HEK293T (cell line): ENCODE measurements around the gene DNAJC9.

Experiments
- ARNT ChIP-seq: fragments of 450-650 bp; IDR thresholded peaks from 2 replicates; pipeline ENCODE4 v1.6.1; 2017; ENCODE audit warnings: mild to moderate bottlenecking
- BHLHE40 ChIP-seq: fragments of 450-650 bp; IDR thresholded peaks from 2 replicates; pipeline ENCODE4 v1.6.1; 2016; ENCODE audit warnings: mild to moderate bottlenecking, moderate library complexity, borderline replicate concordance
- ELF4 ChIP-seq: fragments of 450-650 bp; IDR thresholded peaks from 2 replicates; pipeline ENCODE4 v1.6.1; 2017; ENCODE audit warnings: antibody characterized with exemption
- FOXA1 ChIP-seq: fragments of 450-650 bp; IDR thresholded peaks from 2 replicates; pipeline ENCODE4 v1.6.1; 2016; ENCODE audit warnings: mild to moderate bottlenecking
- FOXM1 ChIP-seq: fragments of 450-650 bp; IDR thresholded peaks from 2 replicates; pipeline ENCODE4 v1.6.1; 2017; ENCODE audit warnings: mild to moderate bottlenecking, borderline replicate concordance
- HDGF ChIP-seq: fragments of 450-650 bp; IDR thresholded peaks from 2 replicates; pipeline ENCODE4 v1.6.1; 2017; ENCODE audit warnings: antibody characterized with exemption, borderline replicate concordance
- L3MBTL2 ChIP-seq: fragments of 450-650 bp; conservative IDR thresholded peaks from 2 replicates; pipeline ENCODE4 v1.6.1; 2016; ENCODE audit warnings: mild to moderate bottlenecking
- NFRKB ChIP-seq: fragments of 450-650 bp; IDR thresholded peaks from 2 replicates; pipeline ENCODE4 v1.6.1; 2016; ENCODE audit warnings: mild to moderate bottlenecking, moderate library complexity
- PKNOX1 ChIP-seq: fragments of 450-650 bp; IDR thresholded peaks from 2 replicates; pipeline ENCODE4 v1.6.1; 2016
- SP1 ChIP-seq: fragments of 450-650 bp; IDR thresholded peaks from 2 replicates; pipeline ENCODE4 v1.6.1; 2017
- SUZ12 ChIP-seq: fragments of 450-650 bp; IDR thresholded peaks from 2 replicates; pipeline ENCODE4 v1.6.1; 2016; ENCODE audit warnings: mild to moderate bottlenecking
- TARDBP ChIP-seq: fragments of 450-650 bp; IDR thresholded peaks from 2 replicates; pipeline ENCODE4 v1.6.1; 2016
- ZNF384 ChIP-seq: fragments of 450-650 bp; IDR thresholded peaks from 2 replicates; pipeline ENCODE4 v1.6.1; 2016

GRCh38 chr10:73225518-73225917 is 21.5 kb downstream of the DNAJC9 start:
- no peak for TF ChIP-seq L3MBTL2
- TF ChIP-seq HDGF, result no peak
- TF ChIP-seq TARDBP, result no peak
- TF ChIP-seq ZNF384, result no peak
- TF ChIP-seq SUZ12, result no peak
- no peak for TF ChIP-seq FOXA1
- TF ChIP-seq FOXM1, result no peak
- no peak for TF ChIP-seq ARNT
- no peak for TF ChIP-seq SP1
- TF ChIP-seq BHLHE40, result no peak
- TF ChIP-seq NFRKB, result no peak
- no peak for TF ChIP-seq ELF4
- TF ChIP-seq PKNOX1, result no peak
